Stimulated activated CD8-positive, alpha-beta memory T cell treated with anti-CD3 and anti-CD28 coated beads, Interleukin-15, amount 100 ng/mL, for 1 hour (primary cell): ENCODE results near the gene GJD4.

ENCODE experiments used
- DNase-seq: peaks from one replicate; pipeline ENCODE4 v3.0.0-alpha.2; 2020; ENCODE audit warnings: low read depth

GJD4 gene

GRCh38 chr10:35657621-35658020 is 52.5 kb downstream of the GJD4 start:
- DNase-seq = no peak
